GM18867 (cell line): Measurements from ENCODE around the gene BANK1.
A peak's percentile ranks its signal among the peaks of the same experiment; 100 is the strongest.

Experiments
- ATAC-seq: cut with Tn5 transposase; IDR thresholded peaks from one replicate; pipeline ENCODE4 v1.9.1; 2021; ENCODE audit warnings: mild to moderate bottlenecking, moderate library complexity; ENCODE audit not compliant: unreplicated experiment

BANK1 gene

DNA sequence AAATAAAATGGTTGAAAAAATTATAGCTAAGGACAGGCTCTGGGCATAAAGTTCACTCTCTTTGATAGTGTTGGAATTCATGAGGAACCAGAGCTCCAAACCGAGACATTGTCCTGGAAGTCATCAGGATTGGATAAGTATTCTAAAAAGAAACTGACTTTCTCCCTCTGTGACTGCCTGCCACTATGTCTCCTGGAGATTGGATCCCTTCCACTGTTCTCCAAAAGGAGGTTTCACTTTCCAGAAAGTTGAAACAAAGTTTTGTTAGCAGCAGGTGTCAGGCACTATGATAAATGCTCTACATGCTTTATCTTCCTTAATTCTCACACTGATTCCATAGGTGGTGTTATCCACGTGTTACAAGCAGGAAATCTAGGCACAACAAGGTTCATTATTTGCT, 16.8 kb downstream of the BANK1 start:
- peak; percentile 33 for ATAC-seq

DNA sequence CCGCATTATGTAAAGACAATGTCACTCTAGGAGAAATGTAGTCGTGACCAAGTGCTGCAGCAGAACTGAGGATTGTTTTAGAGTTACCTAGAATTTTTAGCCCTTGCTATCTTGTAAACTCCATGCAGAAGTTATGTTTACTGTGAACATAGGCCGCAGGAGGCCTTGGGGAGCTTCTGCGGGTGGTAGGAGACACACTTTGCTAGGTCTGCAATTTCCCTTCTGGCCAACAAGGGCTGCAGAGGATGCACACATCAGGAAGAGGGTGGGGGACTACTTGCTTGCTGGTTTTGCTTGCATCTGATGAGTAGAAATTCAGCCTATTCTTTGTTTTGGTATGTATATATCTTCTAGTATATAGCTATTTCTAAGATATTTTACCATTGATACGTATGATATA, 23.1 kb downstream of the BANK1 start:
- no peak for ATAC-seq

DNA sequence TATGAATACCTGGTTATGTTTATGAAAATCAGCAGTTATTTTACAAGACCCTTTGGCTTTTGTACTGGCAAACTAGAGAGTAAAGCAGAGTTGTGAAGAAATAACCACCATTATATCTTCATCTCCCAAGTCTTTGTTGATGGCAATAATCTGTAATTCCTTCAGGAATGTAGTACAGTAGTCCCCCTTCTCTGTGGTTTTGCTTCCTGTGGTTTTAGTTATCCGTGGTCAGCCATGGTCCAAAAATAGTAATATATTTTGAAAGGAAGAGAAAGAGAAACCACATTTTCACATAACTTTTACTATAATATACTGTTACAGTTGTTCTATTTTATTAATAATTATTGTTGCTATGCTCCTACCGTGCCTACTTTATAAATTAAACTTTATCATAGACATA, 27.8 kb downstream of the BANK1 start:
- ATAC-seq = no peak

DNA sequence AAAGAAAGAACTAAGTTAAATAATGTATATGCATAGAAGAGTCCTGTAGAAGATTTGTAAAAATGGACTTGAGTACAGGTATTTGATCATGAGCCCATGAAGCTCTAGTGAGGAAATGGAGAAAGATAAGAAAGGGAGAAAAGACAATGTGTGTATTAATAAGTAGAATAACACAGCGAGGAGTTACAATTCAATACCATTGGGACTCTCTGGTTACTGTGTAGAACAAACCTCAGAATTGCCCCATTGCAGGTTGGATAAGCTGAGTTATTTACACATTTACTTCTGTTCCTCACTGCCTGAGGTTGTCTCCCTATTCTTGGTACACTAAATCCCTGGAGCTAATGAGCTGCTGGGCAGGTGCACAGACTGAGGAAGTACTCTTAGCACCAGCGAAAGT, 33.3 kb downstream of the BANK1 start:
- ATAC-seq = no peak

DNA sequence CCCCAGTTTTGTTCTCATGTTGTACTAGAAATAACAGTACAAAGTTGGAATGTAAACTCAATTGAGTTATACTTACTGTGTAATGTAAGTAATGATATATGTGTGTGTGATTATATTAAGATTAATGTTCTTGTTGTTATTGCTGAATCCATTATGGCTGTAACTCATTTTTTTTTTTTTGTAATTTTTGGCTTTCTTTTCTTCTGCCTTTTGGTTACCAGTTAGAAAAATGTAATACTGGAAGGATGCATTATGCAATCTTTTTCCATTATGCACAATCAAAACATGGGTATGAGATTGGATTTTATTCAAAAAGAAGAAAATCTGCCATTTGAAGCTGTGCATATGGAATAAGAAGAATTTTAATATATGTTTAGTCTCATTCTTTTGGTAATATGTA, 34.0 kb downstream of the BANK1 start:
- ATAC-seq = no peak

DNA sequence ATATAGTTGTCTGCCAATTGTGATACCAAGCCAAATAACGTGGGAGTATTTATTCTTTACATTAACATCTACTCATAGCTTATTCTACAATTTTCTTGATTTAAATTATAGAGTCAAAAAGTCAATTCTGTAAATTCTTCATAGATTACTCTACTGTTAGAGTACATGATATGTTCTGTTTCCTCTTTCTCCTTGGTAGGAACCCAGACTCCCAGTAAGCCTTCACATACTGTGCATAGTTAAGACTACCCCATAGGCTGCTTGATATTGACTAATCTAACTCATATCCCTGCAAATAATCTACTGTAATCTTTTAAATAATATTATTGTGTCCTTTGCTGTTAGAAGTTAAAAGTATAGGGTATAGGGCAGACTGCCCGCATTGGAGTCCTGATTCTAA, 35.4 kb downstream of the BANK1 start:
- ATAC-seq = no peak

DNA sequence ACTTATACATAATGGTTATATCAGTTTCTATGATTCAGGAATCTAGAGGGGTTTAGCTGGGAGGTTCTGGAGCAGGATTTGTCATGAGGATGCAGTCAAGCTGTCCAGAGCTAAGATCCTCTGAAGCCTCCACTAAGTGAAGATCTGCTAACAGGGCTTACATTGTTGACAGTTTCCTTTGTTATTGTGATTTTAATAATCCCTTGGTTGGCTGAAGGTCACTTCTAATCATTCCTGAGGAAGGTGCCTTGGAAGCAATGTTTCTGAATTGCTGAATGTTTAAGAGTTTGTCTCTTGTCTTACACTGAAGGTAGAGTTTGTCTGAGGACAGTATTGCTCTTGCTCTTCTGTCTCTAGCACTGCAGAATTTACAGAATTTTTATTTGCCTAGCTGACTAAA, 41.3 kb downstream of the BANK1 start:
- ATAC-seq = no peak

DNA sequence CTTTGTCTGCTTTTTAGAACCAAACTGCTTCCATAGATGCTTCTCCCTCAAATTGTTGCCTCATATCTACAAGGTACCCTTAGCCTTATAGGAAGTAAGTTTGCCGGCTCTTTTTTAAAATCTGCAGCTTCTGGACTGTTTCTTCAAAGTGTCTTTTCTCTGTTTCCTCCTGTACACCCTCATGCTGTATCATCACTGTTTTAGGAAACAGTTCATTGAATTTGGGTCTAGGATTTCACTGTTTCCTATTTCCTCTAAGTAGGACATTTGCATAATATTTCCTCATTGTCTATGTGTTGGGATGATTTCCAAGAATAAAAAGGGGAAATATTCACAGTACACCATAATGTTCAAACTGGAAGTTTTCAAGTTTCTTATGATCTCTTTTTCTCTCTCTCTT, 43.0 kb downstream of the BANK1 start:
- ATAC-seq = no peak

DNA sequence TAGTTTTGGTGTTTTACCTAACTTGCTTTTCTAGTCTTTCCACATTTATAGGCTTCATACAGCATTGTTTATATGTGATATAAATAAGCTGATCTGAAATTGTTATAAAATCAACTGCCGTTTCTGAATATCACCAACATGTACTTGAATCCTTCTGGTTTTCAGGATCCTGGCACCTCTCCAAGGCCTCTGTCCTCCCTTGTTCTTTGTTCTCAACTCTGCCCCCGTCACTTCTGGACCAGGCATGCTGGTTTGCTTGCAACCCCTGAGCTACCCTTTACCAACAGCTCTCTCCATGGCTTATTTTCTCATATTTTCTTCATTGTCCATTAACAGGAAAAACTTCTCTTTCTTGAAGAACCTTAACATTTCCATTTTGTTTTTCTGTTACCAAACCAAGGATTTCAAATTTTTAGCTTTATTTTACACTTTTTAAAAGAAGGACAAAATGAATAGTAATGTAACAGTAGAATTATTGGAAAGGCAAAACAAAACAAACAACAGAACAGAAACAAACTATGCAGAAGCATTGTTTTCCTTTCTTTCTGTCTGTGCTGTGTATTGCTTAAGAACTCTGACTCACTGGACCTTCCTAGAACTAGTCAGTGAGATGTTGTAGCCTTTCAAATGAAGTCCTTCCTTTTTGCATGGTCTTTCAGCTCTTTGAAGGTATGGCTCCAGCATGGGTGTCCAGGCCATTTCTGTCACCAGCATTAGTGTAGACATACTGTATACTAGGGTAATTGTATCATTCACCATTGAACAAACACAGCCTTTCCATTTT, 44.8 kb downstream of the BANK1 start:
- no peak for ATAC-seq

DNA sequence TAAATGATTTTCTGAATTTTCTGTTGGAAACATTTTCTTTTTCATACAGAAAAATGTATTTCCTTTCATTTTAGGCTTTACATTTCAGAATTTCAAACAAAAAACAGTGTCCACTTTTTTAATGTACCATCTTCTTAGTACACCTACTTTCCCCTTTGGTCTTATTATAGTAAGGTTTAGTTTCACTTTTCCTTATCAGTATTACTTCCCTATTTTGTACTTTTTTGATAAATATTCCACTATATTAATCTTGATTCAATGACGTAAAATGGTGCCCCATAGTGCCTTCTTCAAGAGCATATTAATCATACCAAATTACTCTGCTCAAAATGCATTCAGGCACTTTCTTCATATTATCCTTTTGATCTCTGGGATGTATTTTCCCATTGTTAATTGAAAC, 52.5 kb downstream of the BANK1 start:
- no peak for ATAC-seq

DNA sequence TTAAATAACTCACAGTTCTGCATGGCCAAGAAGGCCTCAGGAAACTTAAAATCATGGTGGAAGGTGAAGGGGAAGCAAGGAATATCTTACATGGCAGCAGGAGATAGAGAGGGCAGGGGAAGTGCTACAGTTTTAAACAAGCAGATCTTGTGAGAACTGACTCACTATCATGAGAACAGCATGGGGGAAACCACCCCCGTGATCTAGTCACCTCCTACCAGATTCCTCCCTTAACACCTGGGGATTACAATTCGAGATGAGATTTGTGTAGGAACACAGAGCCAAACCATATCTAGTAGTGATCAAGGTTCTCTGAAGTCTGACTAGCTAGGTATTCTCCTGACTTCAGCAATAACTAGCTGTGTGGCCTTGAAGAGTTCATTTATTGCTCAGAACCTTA, 56.0 kb downstream of the BANK1 start:
- no peak for ATAC-seq

DNA sequence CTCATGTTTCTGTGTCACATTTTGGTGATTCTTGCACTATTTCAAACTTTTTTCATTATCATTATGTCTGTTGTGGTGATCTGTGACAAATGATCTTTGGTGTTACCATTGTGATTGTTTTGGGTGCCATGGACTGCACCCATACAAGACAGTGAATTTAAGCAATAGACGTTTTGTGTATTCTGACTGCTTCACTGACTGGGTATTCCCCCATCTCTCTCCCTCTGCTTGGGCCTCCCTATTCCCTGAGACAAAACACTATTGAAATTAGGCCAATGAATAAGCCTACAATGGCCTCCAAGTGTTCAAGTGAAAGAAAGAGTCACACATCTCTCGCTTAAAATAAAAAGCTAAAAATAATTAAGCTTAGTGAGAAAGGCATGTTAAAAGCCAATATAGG, 60.2 kb downstream of the BANK1 start:
- ATAC-seq = no peak

DNA sequence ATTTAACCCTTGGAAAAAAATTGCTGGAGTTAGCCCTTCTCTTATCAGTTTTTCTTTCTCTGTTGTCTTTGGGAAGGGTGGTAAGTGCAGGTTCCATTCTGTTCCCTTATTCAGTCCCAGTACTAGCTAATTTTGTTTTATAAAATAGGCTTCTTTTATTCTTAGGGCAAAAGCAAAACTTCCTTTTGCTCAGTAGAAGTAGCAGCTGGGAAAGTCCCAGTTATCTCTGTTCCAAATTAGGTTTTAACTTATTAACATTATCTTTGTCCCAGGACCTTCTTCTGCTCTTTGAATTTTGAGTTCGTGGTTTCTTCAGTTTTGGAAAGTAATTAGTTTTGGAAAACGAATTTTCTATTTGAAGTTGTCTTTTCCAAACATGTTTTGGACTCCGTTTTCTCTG, 61.1 kb downstream of the BANK1 start:
- no peak for ATAC-seq

DNA sequence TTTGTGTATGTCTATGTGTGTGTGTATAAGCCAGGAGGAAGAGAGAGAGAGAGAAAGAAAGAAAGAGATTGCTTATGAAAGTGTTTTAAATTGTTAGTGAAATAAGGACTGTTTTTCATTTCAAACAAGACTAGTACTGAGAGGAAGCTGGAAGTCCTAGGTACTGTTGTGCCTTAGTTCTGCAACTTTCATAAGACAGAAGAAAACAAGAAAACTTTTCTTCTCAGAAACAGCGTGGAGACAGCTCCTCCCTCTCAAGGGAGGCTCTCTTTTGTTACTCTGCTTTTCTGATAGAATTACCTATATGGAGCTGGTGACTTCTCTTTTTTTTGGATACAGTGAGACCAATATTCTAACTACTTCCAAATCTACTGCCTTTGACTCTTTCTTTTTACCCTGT, 62.5 kb downstream of the BANK1 start:
- peak; percentile 60 for ATAC-seq

DNA sequence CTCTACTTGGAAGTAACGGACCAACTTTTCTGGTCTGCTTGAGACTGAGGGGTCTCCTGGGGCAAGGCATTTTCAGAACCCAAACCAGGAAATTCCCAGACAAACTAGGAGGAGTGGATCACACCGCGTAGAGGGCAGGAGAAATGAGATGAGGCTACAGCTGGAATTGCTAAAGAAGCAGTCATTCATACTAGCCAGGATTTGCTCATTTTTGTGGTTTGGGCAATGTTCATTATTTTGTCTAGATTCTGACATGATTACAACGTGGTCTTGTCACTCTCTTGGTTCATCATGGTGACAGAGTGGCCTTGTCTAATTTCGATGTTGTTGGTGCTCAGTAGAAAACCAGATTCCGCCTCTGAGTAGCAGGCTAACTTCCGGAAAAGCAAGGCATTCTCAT, 63.2 kb downstream of the BANK1 start:
- no peak for ATAC-seq

DNA sequence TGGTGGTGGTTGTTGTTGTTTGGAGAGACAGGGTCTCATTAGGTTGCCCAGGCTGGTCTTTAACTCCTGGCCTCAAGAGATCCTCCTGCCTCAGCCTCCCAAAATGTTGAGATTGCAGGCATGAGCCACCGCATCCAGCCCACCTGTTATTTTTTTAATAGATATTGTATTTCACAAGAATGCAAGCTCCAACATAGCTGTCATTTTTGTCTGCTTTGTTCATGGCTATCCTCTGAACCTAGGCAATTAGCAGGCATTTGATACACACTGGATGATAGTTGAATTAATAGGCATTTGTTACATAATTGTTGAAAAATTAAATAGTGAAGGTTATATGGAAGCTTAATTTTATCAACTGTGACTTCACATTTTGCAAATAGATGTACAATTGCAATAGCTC, 64.7 kb downstream of the BANK1 start:
- no peak for ATAC-seq

DNA sequence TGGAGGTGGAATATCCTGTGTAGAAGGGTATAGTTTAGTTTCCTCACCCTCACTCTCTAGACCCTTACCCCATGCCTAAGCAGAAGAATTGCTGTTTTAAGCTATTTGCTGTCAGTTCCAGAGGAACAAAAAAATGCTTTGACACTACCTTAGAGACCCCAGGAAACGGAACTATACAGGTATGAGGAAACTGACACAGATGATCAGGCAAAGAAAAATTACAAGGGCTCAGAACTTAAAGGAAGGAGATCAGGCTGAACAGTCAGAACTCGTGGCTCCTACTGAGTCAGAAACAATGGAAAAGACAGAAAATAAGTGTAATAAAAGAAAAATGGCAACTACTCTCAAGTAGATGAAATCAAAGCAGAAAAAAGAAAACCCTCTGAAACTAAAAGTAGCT, 65.6 kb downstream of the BANK1 start:
- ATAC-seq = no peak

DNA sequence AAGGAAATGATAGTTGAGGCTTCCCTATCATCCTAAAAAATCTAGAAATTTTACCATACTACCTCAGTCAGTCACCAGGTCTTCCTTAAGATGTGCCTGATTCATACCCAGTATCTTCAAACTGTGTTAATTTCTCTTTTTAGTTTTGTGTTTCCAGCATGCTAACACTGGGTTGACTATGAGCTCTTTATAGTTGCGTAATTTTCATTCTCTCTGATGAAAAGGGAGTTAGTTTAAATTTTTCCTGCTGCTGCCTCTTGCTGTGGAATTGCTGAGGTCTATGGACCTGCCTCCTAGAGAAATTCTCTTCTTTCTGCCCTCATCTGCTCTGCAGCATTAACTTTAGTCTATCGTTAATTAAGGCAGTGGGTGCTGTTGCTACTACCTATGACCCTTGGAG, 66.6 kb downstream of the BANK1 start:
- no peak for ATAC-seq

DNA sequence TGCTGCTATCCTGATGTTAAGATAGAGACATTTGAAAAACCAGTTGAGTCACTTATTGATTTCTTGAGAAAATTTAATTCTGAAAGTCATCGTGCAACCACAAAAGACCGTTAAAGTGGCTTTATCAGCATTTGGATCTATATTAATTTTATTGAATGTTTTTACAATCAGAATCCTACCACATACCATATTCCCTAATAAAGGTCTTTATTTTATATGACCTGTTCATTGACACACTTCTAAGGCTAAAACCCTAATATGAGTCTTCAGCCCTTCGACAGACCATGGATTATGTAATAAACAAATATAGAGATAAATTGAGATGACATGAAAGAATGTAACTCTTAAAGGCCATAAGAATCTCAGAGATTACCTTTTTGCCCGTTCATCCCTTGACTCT, 68.1 kb downstream of the BANK1 start:
- no peak for ATAC-seq

DNA sequence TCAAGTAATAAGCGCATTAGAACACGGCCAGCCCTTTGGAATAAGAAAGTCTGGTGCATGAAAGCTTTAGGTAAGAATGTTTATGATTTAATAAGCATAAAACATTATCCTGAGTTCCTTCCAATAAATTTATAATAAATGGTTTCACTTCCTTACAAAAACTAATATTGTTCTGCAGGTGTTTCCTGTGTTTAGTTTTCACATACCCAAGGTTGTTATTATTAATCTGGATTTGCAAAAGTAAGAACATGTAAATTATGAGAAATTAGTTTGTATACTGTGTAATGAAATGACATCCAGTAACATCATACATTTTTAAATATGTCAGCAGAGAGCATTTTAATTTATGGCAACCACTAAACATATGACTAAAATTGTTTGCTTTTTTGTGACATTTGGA, 72.1 kb downstream of the BANK1 start:
- ATAC-seq = peak; percentile 73

DNA sequence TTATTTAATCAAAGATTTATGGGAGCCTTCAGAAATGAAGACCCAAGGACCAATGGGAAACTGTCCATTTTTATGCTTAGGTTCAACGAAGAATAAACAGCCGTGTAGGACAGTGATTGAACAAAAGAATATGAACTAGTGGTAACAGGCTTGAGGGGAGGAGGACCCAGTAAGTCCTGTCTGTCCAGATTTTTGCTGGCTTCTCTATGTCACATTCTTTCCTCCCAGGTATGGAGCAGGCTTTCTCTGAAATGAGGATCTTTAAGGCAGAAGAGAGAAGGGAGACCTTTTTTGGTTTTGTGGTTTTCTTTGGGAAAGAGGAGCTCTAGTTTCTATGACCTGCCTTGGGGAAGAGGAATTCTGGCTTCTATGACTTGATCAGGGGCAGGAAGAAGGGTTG, 74.1 kb downstream of the BANK1 start:
- ATAC-seq = no peak

DNA sequence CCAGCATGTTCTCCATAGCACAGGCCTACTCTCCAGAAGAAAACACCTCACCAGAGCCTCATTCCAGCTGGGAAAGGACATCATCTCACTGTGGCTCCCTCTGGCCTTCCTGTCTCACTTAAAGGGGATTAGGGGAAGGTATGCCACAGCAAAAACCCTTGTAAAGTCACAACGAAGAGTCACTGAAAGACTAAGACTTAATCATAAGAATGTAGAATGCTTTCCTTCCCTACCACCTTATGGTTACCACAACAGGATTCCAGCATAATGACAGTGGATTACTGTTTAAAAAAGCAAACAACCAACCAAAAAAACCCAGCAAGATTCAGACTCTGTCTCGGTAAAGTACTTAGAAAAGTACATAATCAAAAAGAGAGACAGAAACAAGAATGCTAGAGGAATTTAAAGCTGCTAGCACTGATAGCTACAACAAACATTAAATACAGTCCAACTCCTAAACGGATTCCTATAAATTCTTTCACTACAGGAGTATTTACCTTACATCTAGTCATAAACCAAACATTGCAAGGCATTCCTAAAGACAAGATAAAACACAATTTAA, 75.1 kb downstream of the BANK1 start:
- no peak for ATAC-seq

DNA sequence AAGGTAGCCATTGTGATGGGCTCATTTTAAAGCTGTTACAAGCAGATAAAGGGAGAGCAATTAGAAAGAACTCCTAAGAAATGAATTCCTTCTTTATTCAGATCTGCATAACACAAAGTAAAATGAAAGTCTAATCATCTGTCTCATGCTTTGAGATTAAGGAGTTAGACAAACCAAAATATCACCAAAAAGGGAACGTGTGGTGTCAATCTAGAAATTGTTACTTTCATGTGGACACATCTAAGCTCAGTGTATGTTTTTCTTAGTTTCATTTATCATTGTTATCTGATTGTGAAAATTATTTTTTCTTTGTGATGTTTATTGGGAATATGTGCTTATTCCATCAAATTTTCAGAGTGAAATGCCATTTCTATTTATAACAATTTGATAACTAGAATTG, 80.3 kb downstream of the BANK1 start:
- ATAC-seq = no peak
